Osteocyte (in vitro differentiated cells): ENCODE data around the gene IGFBPL1. TPM values are rescaled to one million over a fixed set of nuclear protein-coding genes. Genes with fewer than 3 reads are reported as not detected.

Experiments used
- DNase-seq: peaks from one replicate; pipeline ENCODE4 v3.0.0; 2021; ENCODE audit warnings: mixed read lengths; ENCODE audit not compliant: unreplicated experiment; ENCODE audit errors: extremely low spot score
- H3K27ac Mint-ChIP-seq: one replicate; pipeline ENCODE4 v1.8.0; 2021; ENCODE audit warnings: mild to moderate bottlenecking, mixed read lengths; ENCODE audit not compliant: unreplicated experiment
- H3K27me3 Mint-ChIP-seq: one replicate; pipeline ENCODE4 v1.8.0; 2021; ENCODE audit warnings: mixed read lengths; ENCODE audit not compliant: unreplicated experiment
- H3K36me3 Mint-ChIP-seq: one replicate; pipeline ENCODE4 v1.8.0; 2021; ENCODE audit warnings: mixed read lengths; ENCODE audit not compliant: unreplicated experiment
- H3K4me1 Mint-ChIP-seq: one replicate; pipeline ENCODE4 v1.8.0; 2021; ENCODE audit warnings: mixed read lengths; ENCODE audit not compliant: unreplicated experiment
- H3K4me3 Mint-ChIP-seq: one replicate; pipeline ENCODE4 v1.8.0; 2021; ENCODE audit warnings: mild to moderate bottlenecking, moderate library complexity, mixed read lengths; ENCODE audit not compliant: unreplicated experiment
- H3K9me3 Mint-ChIP-seq: one replicate; pipeline ENCODE4 v1.8.0; 2021; ENCODE audit warnings: mixed read lengths; ENCODE audit not compliant: unreplicated experiment
- CTCF ChIP-seq: fragments of 200-600 bp; sonication (generic); IDR thresholded peaks from 2 replicates; pipeline ENCODE4 v1.5.0; 2021; ENCODE audit warnings: antibody characterized with exemption, mild to moderate bottlenecking, moderate library complexity
- total RNA-seq: library from RNA; stranded (reverse); gene quantifications from 2 replicates; pipeline ENCODE4 v1.2.1, GENCODE V29; 2021

Gene IGFBPL1
- total RNA-seq, 1 donor from 2014 or later: 2.8 TPM

GRCh38 chr9:38357350-38358114, 66.7 kb downstream of the IGFBPL1 start:
- H3K4me3 Mint-ChIP-seq: no peak overlapping the region
- DNase-seq: no peak
- no peak for TF ChIP-seq CTCF
- H3K4me1 Mint-ChIP-seq: peaks cover 51% of the 10 kb centered on the region
- no peaks in the 10 kb centered on the region for H3K27me3 Mint-ChIP-seq
- H3K9me3 Mint-ChIP-seq: no peaks in the 10 kb centered on the region
- no peak overlapping the region for H3K27ac Mint-ChIP-seq
- H3K36me3 Mint-ChIP-seq: no peaks in the 10 kb centered on the region

- Mint-ChIP-seq H3K9me3 (no peaks in the 10 kb centered on the region), H3K27ac (no peak overlapping the region), H3K4me3 (no peak overlapping the region), H3K36me3 (no peaks in the 10 kb centered on the region), H3K4me1 (peaks cover 47% of the 10 kb centered on the region), H3K27me3 (no peaks in the 10 kb centered on the region)
- no peak for TF ChIP-seq CTCF
- DNase-seq: no peak
Observed at GRCh38 chr9:38356851-38357250, 67.4 kb downstream of the IGFBPL1 start.

Other genes with a start within 250 kb of the IGFBPL1 start
- 10.5 and 10.7 TPM in 2 replicates for gene ALDH1B1, start 31.8 kb downstream of the IGFBPL1 start, total RNA-seq
- 14.2 and 14.6 TPM in 2 replicates for gene ANKRD18A, start 196.1 kb upstream of the IGFBPL1 start, total RNA-seq